HG03103 (cell line): ENCODE data around the gene RAB6A.
"Not testable (repeated sequence)": the region's sequence is repeated elsewhere in the genome, so short reads cannot be mapped to it uniquely, and the experiment has no call there.

Experiments
- ATAC-seq: cut with Tn5 transposase; IDR thresholded peaks from one replicate; pipeline ENCODE4 v1.9.1; 2021; ENCODE audit warnings: low read depth; ENCODE audit not compliant: unreplicated experiment

RAB6A gene

GRCh38 chr11:73766763-73767162 is 5.9 kb upstream of the RAB6A start:
- no peak for ATAC-seq

- no peak for ATAC-seq
Observed at GRCh38 chr11:73762732-73763131, 1.9 kb upstream of the RAB6A start.

- ATAC-seq, result peak; percentile 11
Observed at GRCh38 chr11:73761403-73761945, 600 bp upstream of the RAB6A start.

DNA sequence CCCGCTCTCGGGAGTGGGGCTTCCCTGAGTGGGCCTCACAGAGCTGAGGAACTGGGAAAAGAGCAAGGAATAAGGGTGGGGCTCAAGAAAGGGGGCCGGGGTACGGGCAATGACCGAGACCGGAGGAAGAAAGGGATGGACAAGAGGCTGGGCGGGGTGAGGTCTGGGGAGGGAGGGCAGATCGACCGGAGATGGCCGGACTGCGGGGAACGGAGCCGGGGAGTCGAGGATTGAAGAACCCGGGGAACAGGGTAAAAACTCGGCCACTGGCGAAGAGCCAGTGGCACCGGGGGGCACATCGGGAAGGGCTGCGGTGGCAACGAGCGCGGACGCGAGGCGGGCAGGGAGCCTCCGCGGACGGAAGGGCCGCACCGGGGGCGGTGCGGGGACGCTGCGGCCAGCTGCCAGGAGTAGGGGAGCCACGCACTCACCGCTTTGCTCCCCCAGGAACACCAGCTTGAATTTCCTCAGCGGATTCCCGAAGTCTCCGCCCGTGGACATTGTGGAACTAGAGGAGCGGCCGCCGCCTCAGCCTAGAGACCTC is 667 bp downstream of the RAB6A start:
- peak; percentile 5 for ATAC-seq

DNA sequence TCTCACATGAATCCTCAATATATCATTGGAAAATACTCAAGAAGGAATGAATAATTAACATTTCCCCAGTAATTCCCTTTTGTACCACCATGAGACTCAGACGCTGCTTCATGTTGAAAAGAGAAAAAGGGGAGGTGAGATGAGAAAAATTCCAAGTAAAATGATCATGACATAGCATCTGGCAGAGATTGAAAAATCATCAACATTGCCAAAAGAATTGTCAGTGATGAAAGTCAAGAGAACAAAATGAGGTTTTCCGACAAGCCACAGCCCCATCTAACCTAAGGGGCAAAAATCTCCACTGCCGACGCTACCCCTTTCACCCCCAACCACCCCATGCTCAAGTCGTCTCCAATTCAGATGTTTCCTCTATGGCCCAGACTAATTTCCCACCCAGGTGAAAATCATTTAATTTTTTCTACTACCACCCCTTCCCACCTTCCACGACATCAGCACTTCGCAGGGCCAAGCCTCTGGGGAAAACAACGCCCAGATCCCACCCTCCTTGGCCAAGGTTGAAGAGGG is 1.2 kb downstream of the RAB6A start:
- ATAC-seq, result no peak

GRCh38 chr11:73758451-73758850 is 2.4 kb downstream of the RAB6A start:
- no peak for ATAC-seq

- ATAC-seq, result no peak
Observed at GRCh38 chr11:73757598-73757997, 3.3 kb downstream of the RAB6A start.

GRCh38 chr11:73755670-73756069 is 5.2 kb downstream of the RAB6A start:
- no peak for ATAC-seq

DNA sequence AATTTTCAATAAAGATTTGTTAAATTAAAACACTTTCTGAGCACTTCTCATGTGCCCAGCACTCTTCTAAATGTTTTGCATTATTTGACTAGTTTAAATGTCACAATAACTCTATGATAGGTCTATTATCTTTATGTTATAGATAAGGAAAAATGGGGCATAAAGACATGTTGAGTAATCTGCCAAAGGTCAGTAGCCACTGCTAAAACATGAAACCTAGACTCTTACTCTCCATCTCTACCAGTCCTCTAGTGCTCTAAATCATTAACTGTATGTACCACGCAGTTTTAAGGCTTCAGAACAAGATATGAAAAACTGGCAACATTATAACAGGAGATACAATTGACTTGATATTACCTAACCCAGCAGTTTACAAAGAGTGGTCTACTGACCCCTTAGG is 6.9 kb downstream of the RAB6A start:
- ATAC-seq, result no peak

DNA sequence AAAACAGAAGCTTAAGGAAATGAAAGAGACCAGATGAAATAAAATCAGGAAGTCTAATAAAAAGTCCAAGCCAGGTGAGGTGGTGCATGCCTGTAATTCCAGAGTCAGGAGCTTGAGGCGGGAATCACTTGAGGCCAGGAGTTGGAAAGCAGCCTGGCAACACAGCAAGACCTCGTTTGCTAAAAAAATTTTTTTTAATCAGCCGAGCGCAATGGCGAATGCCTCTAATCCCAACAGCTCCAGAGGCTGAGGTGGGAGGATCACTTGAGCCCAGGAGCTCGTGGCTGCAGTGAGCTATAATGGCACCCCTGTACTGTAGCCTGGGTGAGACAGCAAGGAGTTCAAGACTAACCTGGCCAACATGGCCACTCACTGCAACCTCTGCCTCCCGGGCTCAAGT is 8.0 kb downstream of the RAB6A start:
- no peak for ATAC-seq

- ATAC-seq, result no peak
Observed at GRCh38 chr11:73752216-73752867, 8.5 kb downstream of the RAB6A start.

GRCh38 chr11:73750862-73751261 is 10.0 kb downstream of the RAB6A start:
- not testable (repeated sequence) for ATAC-seq

DNA sequence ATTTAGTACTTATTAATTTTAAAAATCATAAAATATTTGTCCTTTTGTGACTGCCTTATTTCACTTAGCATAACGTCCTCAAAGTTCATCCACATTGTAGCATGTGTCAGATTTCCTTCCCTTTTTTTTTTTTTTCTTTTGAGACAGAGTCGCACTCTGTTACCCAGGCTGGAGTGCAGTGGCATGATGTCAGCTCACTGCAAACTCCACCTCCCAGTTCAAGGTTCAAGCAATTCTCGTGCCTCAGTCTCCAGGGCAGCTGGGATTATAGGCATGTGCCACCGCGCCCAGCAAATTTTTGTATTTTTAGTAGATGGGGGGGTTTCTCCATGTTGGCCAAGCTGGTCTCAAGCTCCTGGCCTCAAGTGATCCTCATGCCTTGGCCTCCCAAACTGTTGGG is 10.6 kb downstream of the RAB6A start:
- ATAC-seq, result no peak

- no peak for ATAC-seq
Observed at GRCh38 chr11:73749118-73749517, 11.8 kb downstream of the RAB6A start.

- no peak for ATAC-seq
Observed at GRCh38 chr11:73748300-73748699, 12.6 kb downstream of the RAB6A start.

GRCh38 chr11:73747762-73748161 is 13.1 kb downstream of the RAB6A start:
- ATAC-seq, result no peak

DNA sequence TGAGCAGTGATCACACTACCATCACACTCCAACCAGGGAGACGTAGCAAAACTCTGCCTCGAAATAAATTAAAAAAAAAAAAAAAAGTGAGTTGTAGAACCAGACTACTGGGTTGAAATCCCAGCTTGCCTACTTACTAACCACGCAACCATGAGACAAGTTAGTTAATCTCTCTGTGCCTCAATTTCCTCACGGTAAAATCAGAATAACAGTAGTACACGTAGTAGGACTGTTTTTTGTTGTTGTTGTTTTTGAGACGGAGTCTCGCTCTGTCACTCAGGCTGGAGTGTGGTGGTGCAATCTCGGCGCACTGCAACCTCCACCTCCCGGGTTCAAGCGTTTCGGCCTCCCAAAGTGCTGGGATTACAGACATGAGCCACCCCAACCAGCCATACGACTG is 14.2 kb downstream of the RAB6A start:
- no peak for ATAC-seq

DNA sequence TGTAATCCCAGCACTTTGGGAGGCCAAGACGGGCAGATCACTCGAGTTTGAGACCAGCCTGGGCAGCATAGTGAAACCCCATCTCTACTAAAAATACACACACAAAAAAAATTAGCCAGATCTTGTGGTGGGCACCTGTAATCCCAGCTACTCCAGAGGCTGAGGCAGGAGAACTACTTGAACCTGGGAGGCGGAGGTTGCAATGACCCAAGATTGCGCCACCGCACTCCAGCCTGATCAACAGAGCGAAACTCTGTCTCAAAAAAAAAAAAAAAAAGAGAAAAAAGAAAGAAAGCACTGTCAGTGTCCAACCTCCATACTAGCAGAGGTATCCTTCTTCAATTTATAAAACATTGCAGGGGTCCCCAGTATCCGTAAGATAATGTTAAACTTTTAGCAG is 17.8 kb downstream of the RAB6A start:
- ATAC-seq, result no peak

GRCh38 chr11:73735959-73736358 is 24.9 kb downstream of the RAB6A start:
- ATAC-seq, result not testable (repeated sequence)

DNA sequence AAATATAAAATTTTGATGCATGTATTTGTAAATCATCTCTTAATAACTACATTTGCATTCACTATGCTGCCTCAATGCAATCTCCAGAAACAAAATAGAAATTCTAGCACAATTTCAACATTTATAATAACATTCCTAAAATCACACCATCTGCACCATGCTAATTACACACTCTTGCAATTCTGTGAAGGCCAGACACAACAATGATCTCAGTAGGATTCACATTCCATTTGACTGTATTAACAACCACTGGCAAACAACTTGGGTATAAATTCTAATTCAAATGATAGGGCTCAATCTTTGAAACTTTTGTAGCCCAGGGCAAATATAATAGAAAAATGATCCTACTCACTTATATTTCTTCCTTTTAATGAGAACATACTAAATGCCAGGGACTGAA is 25.9 kb downstream of the RAB6A start:
- no peak for ATAC-seq

- ATAC-seq, result not testable (repeated sequence)
Observed at GRCh38 chr11:73734011-73734410, 26.9 kb downstream of the RAB6A start.

- ATAC-seq, result not testable (repeated sequence)
Observed at GRCh38 chr11:73732936-73733335, 27.9 kb downstream of the RAB6A start.
